ENCODE measurements around the gene YY1AP1. TPM values are rescaled to one million over a fixed set of nuclear protein-coding genes. Genes with fewer than 3 reads are reported as not detected.

YY1AP1 gene
- total RNA-seq, 1 experiment from 2014 or later = 40.3 TPM

DNA sequence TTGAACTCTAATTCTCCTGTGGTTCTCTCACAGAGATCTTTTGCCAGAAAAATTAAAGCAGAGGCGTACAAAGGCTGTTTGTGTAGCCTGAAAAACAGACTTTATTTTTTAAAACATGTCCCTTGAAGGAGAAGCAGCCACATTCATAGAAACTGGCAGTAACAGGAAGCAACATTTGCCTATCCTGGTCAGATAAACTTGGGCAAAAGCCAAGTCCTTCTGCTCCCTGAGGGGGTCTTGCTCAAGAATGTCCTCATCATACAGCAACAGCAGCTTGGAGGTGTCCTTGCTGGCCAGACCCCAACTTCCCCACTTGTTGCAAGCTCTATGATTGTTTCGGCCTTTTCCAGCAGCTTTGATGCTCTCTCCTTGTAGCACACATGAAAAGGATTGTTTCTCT lies 42.3 kb downstream of the YY1AP1 start:
- intact Hi-C loops (cut with micrococcal nuclease) = no loop called here
- no peaks in the 10 kb centered on the region for H3K27me3 ChIP-seq (ENCODE audit: insufficient read depth, low read length)
- ChIA-PET CTCF (no interaction called here), RAD21 (ENCODE audit: low non-redundant PET in 1 of 2, low total read pairs in 2 of 2, uncharacterized antibody in 2 of 2, unreplicated experiment in 2 of 2) (no interaction called here), POLR2A (no interaction called here)
- no peak for DNase-seq (ENCODE audit: low read depth, low spot score)
- no TSS peak for BruUV-seq (replicated peaks)
- H2AFZ ChIP-seq (ENCODE audit: low read depth, low read length, poor library complexity, severe bottlenecking) = no peak overlapping the region
- no peaks in the 10 kb centered on the region for H3K79me2 ChIP-seq (ENCODE audit: insufficient read depth, low read length)
- H3K27ac ChIP-seq (ENCODE audit: low read depth, low read length) = no peak overlapping the region
- H3K4me3 ChIP-seq (replicated peaks in 1 of 2; ENCODE audit: low read depth in 1 of 2, low read length in 2 of 2) = no peak overlapping the region
- peaks cover 10 to 24% of the 10 kb centered on the region in 2 experiments; a peak in 3 of 4 replicates for H3K4me1 ChIP-seq (ENCODE audit: control insufficient read depth in 1 of 2, insufficient read depth in 2 of 2, low read length in 2 of 2)
- H3K36me3 ChIP-seq (ENCODE audit: control insufficient read depth in 1 of 2, insufficient read depth in 2 of 2, low read length in 2 of 2) = no peaks in the 10 kb centered on the region
- H3K9ac ChIP-seq (ENCODE audit: low read length) = no peak overlapping the region
- no peak for ATAC-seq
- H3K9me2 ChIP-seq (ENCODE audit: insufficient read depth) = no peaks in the 10 kb centered on the region
- H3K4me2 ChIP-seq (ENCODE audit: low read length) = no peak overlapping the region
- peaks cover 8 to 18% of the 10 kb centered on the region in 2 experiments; a peak in 2 of 4 replicates for H3K9me3 ChIP-seq (ENCODE audit: control insufficient read depth in 1 of 2, insufficient read depth in 1 of 2, low read depth in 1 of 2, low read length in 2 of 2)
- TF ChIP-seq ZNF274 (IDR thresholded peaks at IDR 0.05; ENCODE audit: low read depth, low read length) = no peak
- no peak for TF ChIP-seq POLR2AphosphoS5 (IDR thresholded peaks at IDR 0.05; ENCODE audit: low read depth, low read length)
- no peak for TF ChIP-seq SRF (IDR thresholded peaks at IDR 0.05; ENCODE audit: low read depth)
- TF ChIP-seq EZH2phosphoT487 (IDR thresholded peaks at IDR 0.05; ENCODE audit: borderline replicate concordance) = no peak
- no peak for TF ChIP-seq CEBPB (IDR thresholded peaks at IDR 0.05; ENCODE audit: low read depth)
- TF ChIP-seq FOSL1 (IDR thresholded peaks at IDR 0.05; ENCODE audit: low read depth) = no peak
- no peak for TF ChIP-seq POLR2A (IDR thresholded peaks at IDR 0.05; ENCODE audit: borderline replicate concordance, extremely low read depth, insufficient read depth, insufficient read length)
- no peak for TF ChIP-seq RAD21 (IDR thresholded peaks at IDR 0.05; ENCODE audit: low read depth)
- TF ChIP-seq, protein P1, sequence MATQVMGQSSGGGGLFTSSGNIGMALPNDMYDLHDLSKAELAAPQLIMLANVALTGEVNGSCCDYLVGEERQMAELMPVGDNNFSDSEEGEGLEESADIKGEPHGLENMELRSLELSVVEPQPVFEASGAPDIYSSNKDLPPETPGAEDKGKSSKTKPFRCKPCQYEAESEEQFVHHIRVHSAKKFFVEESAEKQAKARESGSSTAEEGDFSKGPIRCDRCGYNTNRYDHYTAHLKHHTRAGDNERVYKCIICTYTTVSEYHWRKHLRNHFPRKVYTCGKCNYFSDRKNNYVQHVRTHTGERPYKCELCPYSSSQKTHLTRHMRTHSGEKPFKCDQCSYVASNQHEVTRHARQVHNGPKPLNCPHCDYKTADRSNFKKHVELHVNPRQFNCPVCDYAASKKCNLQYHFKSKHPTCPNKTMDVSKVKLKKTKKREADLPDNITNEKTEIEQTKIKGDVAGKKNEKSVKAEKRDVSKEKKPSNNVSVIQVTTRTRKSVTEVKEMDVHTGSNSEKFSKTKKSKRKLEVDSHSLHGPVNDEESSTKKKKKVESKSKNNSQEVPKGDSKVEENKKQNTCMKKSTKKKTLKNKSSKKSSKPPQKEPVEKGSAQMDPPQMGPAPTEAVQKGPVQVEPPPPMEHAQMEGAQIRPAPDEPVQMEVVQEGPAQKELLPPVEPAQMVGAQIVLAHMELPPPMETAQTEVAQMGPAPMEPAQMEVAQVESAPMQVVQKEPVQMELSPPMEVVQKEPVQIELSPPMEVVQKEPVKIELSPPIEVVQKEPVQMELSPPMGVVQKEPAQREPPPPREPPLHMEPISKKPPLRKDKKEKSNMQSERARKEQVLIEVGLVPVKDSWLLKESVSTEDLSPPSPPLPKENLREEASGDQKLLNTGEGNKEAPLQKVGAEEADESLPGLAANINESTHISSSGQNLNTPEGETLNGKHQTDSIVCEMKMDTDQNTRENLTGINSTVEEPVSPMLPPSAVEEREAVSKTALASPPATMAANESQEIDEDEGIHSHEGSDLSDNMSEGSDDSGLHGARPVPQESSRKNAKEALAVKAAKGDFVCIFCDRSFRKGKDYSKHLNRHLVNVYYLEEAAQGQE (IDR thresholded peaks at IDR 0.05; ENCODE audit: low read depth) = no peak
- TF ChIP-seq, protein P2, sequence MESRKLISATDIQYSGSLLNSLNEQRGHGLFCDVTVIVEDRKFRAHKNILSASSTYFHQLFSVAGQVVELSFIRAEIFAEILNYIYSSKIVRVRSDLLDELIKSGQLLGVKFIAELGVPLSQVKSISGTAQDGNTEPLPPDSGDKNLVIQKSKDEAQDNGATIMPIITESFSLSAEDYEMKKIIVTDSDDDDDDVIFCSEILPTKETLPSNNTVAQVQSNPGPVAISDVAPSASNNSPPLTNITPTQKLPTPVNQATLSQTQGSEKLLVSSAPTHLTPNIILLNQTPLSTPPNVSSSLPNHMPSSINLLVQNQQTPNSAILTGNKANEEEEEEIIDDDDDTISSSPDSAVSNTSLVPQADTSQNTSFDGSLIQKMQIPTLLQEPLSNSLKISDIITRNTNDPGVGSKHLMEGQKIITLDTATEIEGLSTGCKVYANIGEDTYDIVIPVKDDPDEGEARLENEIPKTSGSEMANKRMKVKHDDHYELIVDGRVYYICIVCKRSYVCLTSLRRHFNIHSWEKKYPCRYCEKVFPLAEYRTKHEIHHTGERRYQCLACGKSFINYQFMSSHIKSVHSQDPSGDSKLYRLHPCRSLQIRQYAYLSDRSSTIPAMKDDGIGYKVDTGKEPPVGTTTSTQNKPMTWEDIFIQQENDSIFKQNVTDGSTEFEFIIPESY (IDR thresholded peaks at IDR 0.05; ENCODE audit: extremely low read depth, insufficient replicate concordance, low read length) = no peak
- no peaks in the 10 kb centered on the region for H4K20me1 ChIP-seq (ENCODE audit: insufficient read depth)
